Heart left ventricle (tissue), 16 donors: ENCODE results near the gene GSG1L. TPM values are rescaled to one million over a fixed set of nuclear protein-coding genes. Genes with fewer than 3 reads are reported as not detected.

Experiments
- ATAC-seq, 4 donors: fragments of 200-7000 bp; cut with Tn5 transposase; one replicate each; pipeline ENCODE4 v1.9.1; 2020 to 2022; ENCODE audit warnings: moderate library complexity in 4 of 4, mild to moderate bottlenecking in 3 of 4, moderate number of reproducible peaks in 1 of 4
- DNase-seq, 5 donors: peaks; one replicate each; pipeline ENCODE4 v3.0.0-alpha.2; 2020
- H3K27ac ChIP-seq, 12 donors: fragments of 200-600 bp; sonication (generic) in 4 of 12; one replicate each; pipeline versions ENCODE4 v1.5.0 to v1.8.0; 2016 to 2022; ENCODE audit warnings: mild to moderate bottlenecking in 2 of 12
- H3K27me3 ChIP-seq, 9 donors: fragments of 200-600 bp; sonication (generic) in 2 of 9; one replicate each; pipeline versions ENCODE4 v1.5.1 to v1.8.0; 2016 to 2022; ENCODE audit warnings: mild to moderate bottlenecking in 3 of 9
- H3K36me3 ChIP-seq, 9 donors: fragments of 200-600 bp; sonication (generic) in 2 of 9; one replicate each; pipeline versions ENCODE4 v1.5.0 to v1.8.0; 2018 to 2022; ENCODE audit warnings: mild to moderate bottlenecking in 2 of 9
- H3K4me1 ChIP-seq, 12 donors: fragments of 200-600 bp; sonication (generic) in 4 of 12; one replicate each; pipeline versions ENCODE4 v1.5.0 to v1.8.0; 2016 to 2022; ENCODE audit warnings: mild to moderate bottlenecking in 3 of 12
- H3K4me3 ChIP-seq, 12 donors: fragments of 200-600 bp; sonication (generic) in 4 of 12; one replicate each; pipeline versions ENCODE4 v1.5.0 to v1.8.0; 2017 to 2022; ENCODE audit warnings: mild to moderate bottlenecking in 9 of 12, moderate library complexity in 4 of 12
- H3K9me3 ChIP-seq, 12 donors: fragments of 200-600 bp; sonication (generic) in 4 of 12; one replicate each; pipeline versions ENCODE4 v1.5.0 to v1.8.0; 2016 to 2022; ENCODE audit warnings: mild to moderate bottlenecking in 1 of 12
- POLR2A ChIP-seq, 2 donors: fragments of 450-650 bp; IDR thresholded peaks; one replicate each; pipeline ENCODE4 v1.6.1; 2017; ENCODE audit warnings: antibody characterized with exemption in 2 of 2, mild to moderate bottlenecking in 2 of 2, moderate library complexity in 2 of 2
- WGBS, 4 donors: extraction: QIAGEN DNeasy Blood & Tissue Kit in 2 of 4; methylation state at CpG; one replicate each; pipeline versions ENCODE4 v1.1.5 to v1.1.7; 2013 to 2018; 5-methylcytosine and 5-hydroxymethylcytosine counted together
- intact Hi-C, 10 donors: fragments of 100-400 bp; cut with DNase I; formaldehyde crosslinking; loops; one replicate each; pipeline versions ENCODE4 v1.11.1 to v1.14.2; 2022
- polyA plus RNA-seq, 2 donors: library from polyadenylated mRNA; stranded (reverse); fragments of 200-250 nt; gene quantifications; one replicate each; pipeline ENCODE4 v1.2.3, GENCODE V29; 2013
- total RNA-seq, 9 donors: library from RNA; depleted of rRNA in 2 of 9; stranded (reverse); fragments of >200 nt in 2 of 9; fragmentation: NEBNext Ultra II Directional in 3 of 9; extraction: Animal tissue kit (Norgen Biotek cat#: 25700) in 3 of 9; gene quantifications; one replicate each; pipeline versions ENCODE4 v1.1.0 to v1.2.4, GENCODE V29; 2016 to 2023
- TF ChIP-seq, protein P1 (sequence below), 12 donors: fragments of 200-600 bp; sonication (generic) in 4 of 12; IDR thresholded peaks; one replicate each; pipeline versions ENCODE4 v1.5.0 to v1.8.0; 2018 to 2022; ENCODE audit warnings: antibody characterized with exemption in 12 of 12, mild to moderate bottlenecking in 5 of 12
- donor health status: ischemic (EF 13 %, LVEDD 7.1; RV severe dilation, severe dysfunction).
- donor health status: healthy with polysubstance abuse.
- donor health status: DM: no; HTN: yes; CAD: no.
- donor health status: DM: no; HTN: no; CAD: no.
- donor health status: ischemic (EF 25% LVEDD 6.9; RV normal size, moderate dysfunction).
- donor health status: ischemic (EF 25% LVEDD 5.7; RV mildly dilated, moderate dysfunction).
- donor health status: healthy.
- donor health status: DM: yes; HTN: yes; CAD: no.
- donor health status: ischemic (EF 35%, LVEDD 5.7; RV mildly dilated, moderate dysfunction).
- donor health status: nonischemic (EF 11% LVEDD 7.7; RV severe dilation, severe dysfunction).
- donor health status: DM: yes; HTN: yes; CAD: no.
- donor health status: PGD.
- donor health status: ischemic (EF 29% LVEDD 5.4; RV normal size, mild dysfunction).
- donor health status: nonischemic (EF 23%, LVEDD 6.1; RV moderate dilation, normal function).

The GSG1L gene
- total and polyA plus RNA-seq, 11 donors: 0.11 to 8.7 (median 1.8) TPM; not detected in 4

DNA sequence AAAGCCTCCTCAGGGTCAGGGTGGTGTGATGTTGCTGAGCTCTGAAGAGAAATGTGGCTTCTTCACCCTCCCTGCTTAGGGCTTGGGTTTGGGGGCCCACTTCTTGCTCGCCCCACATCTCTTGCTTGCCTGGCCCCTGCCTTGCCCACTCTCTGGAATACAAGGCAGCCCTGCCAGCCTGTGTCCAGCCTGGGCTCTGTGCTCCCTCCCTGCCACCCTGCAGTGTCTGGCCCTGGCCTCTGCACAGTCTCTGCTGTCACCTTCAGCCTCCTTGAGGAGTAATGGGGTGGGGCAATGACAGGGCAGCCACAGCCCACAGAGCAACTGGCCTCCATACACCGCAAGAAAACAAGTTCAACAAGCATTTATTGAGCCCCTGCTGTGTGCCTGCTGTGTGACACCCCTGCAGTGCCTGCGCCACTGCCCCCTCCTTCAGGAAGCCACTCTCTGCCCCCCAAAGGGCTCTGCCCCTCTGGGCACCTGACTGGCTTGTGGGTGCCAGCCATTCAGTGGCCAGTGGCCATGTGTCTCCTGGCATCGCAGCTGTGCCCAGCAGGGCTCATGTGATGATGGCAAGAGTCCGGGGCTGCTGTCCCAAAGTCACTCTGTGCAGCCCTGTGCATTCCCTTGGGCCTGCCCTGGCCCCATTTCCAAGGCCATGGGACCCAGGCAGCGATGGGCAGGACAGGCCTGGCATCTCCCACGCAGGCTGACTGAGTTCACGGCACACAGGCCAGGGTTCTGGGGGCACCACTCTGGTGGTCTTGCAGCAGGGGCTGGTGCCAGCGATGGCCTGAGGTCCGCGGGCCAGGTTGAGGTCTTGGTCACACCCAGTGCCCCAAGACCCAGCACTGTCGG is 272.7 kb downstream of the GSG1L start:
- Histone ChIP-seq H3K27ac (no peak overlapping the region), H3K27me3 (no peaks in the 10 kb centered on the region), H3K36me3 (no peaks in the 10 kb centered on the region), H3K4me1 (peaks cover 0 to 6% (median 0%) of the 10 kb centered on the region in 12 donors), H3K4me3 (no peak overlapping the region), H3K9me3 (peaks cover 0 to 7% (median 0%) of the 10 kb centered on the region in 12 donors)
- 79 to 88% (median 84%) methylated on average over 11 to 12 of the region's 12 CpGs for WGBS, 4 donors
- intact Hi-C loops: no loop called here
- ATAC-seq (peak in 1 of 4 donors; percentile 40), DNase-seq (peak in 1 of 5 donors; percentile 18)
- TF ChIP-seq, protein P1, sequence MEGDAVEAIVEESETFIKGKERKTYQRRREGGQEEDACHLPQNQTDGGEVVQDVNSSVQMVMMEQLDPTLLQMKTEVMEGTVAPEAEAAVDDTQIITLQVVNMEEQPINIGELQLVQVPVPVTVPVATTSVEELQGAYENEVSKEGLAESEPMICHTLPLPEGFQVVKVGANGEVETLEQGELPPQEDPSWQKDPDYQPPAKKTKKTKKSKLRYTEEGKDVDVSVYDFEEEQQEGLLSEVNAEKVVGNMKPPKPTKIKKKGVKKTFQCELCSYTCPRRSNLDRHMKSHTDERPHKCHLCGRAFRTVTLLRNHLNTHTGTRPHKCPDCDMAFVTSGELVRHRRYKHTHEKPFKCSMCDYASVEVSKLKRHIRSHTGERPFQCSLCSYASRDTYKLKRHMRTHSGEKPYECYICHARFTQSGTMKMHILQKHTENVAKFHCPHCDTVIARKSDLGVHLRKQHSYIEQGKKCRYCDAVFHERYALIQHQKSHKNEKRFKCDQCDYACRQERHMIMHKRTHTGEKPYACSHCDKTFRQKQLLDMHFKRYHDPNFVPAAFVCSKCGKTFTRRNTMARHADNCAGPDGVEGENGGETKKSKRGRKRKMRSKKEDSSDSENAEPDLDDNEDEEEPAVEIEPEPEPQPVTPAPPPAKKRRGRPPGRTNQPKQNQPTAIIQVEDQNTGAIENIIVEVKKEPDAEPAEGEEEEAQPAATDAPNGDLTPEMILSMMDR (IDR thresholded peaks at IDR 0.05): no peak
- no peak for TF ChIP-seq POLR2A (IDR thresholded peaks at IDR 0.05)

DNA sequence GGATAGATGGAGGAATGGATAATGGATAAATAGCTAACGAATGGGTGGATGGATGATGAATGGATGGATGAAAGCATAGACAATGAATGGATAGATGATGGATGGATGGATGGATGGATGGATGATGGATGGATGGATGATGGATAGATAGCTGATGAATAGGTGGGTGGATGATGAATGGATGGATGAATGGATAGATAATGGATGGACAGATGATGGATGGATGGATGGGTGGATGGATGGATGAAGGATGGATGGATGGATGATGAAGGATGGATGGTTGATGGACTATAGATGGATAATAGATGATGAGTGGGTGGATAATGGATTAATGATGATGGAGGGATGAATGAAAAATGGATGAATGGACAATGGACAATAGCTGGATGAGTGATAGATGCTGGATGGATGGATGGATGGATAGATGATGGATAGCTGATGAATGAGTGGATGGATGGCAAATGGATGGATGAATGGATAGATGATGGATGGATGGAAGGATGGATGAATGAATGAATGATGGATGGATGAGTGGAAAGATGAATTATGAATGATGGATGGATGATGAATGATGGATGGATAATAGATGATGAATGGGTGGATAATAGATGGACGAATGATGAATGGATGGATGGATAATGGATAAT is 273.8 kb downstream of the GSG1L start:
- Histone ChIP-seq H3K27me3 (peaks cover 0 to 1% (median 0%) of the 10 kb centered on the region in 9 donors), H3K9me3 (peaks cover 0 to 7% (median 0%) of the 10 kb centered on the region in 12 donors), H3K4me1 (peaks cover 0 to 6% (median 0%) of the 10 kb centered on the region in 12 donors), H3K36me3 (no peaks in the 10 kb centered on the region), H3K4me3 (no peak overlapping the region), H3K27ac (no peak overlapping the region)
- ATAC-seq (no peak), DNase-seq (no peak)
- intact Hi-C loops: no loop called here
- WGBS, 4 donors: 74 to 80% (median 76%) methylated on average over 2 of the region's 2 CpGs
- TF ChIP-seq, protein P1 (IDR thresholded peaks at IDR 0.05): no peak
- no peak for TF ChIP-seq POLR2A (IDR thresholded peaks at IDR 0.05)

DNA sequence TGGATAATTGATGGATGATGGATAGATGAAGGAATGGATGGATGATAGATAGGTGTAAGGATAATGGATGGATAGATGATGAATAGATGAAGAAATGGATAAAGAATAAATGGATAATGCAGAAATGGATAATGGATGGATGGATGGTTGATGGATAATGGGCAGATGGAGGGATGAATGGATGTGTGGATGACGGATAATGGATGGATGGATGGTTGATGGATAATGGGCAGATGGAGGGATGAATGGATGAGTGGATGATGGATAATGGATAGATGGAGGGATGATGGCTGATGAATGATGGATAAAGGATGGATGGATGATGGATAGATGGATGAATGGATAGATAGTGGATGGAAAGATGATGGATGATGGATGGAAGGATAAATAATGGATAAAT is 274.4 kb downstream of the GSG1L start:
- WGBS, 4 donors: 90 to 99% (median 96%) methylated on average over 1 of the region's 1 CpG
- no peak overlapping the region for H3K27ac ChIP-seq
- H3K4me3 ChIP-seq: no peak overlapping the region
- peaks cover 0 to 7% (median 0%) of the 10 kb centered on the region in 12 donors for H3K9me3 ChIP-seq
- intact Hi-C loops: no loop called here
- no peak for DNase-seq
- TF ChIP-seq POLR2A (IDR thresholded peaks at IDR 0.05): no peak
- TF ChIP-seq, protein P1 (IDR thresholded peaks at IDR 0.05): no peak
- no peak for ATAC-seq
- peaks cover 0 to 6% (median 0%) of the 10 kb centered on the region in 12 donors for H3K4me1 ChIP-seq
- peaks cover 0 to 7% (median 0%) of the 10 kb centered on the region in 9 donors for H3K27me3 ChIP-seq
- H3K36me3 ChIP-seq: no peaks in the 10 kb centered on the region

DNA sequence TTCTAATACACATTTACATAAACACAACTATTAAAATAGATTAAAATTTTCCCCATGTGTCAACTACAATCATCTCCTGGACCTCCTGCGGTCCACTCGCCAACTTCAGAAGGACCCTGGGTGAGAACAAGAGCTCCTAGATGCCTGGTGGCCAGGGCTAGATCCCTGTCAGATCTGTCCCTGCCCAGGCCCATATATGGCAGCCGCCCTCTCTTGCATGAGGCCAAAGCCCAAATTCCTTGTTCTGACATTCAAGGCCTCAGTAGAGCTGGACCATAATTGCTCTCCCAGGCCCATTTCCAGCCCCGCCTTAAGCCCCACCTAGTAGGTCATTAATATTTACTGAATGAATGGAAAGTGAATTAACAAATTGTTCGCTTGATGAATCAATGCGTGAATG is 275.8 kb downstream of the GSG1L start:
- DNase-seq: no peak
- no peak for ATAC-seq

More for the DNA sequence above, 275.8 kb downstream of the GSG1L start:
- TF ChIP-seq, protein P1 (IDR thresholded peaks at IDR 0.05): no peak
- TF ChIP-seq POLR2A (IDR thresholded peaks at IDR 0.05): no peak
- intact Hi-C loops: no loop called here
- peaks cover 0 to 7% (median 0%) of the 10 kb centered on the region in 12 donors for H3K9me3 ChIP-seq
- no peak overlapping the region for H3K27ac ChIP-seq
- H3K27me3 ChIP-seq: peaks cover 0 to 11% (median 0%) of the 10 kb centered on the region in 9 donors
- 91% methylated on average over 6 of the region's 6 CpGs for WGBS, 4 donors
- no peak overlapping the region for H3K4me3 ChIP-seq
- H3K36me3 ChIP-seq: no peaks in the 10 kb centered on the region
- peaks cover 0 to 2% (median 0%) of the 10 kb centered on the region in 12 donors for H3K4me1 ChIP-seq
